ENCODE results near the gene RABEP1. TPM values are rescaled to one million over a fixed set of nuclear protein-coding genes. Genes with fewer than 3 reads are reported as not detected.

The RABEP1 gene
- total RNA-seq, 1 experiment from 2014 or later: 24.4 TPM

GRCh38 chr17:5247621-5248020 lies 34.5 kb upstream of the RABEP1 start:
- no TSS peak for BruUV-seq (replicated peaks)
- Histone ChIP-seq H3K9me2 (replicated peaks; ENCODE audit: low read length) (no peaks in the 10 kb centered on the region), H3K36me3 (ENCODE audit: low read depth, low read length) (no peaks in the 10 kb centered on the region), H3F3A (ENCODE audit: low read length, unreplicated experiment) (no peaks in the 10 kb centered on the region), H3K4me3 (ENCODE audit: low read length) (no peak overlapping the region), H3K9me3 (ENCODE audit: low read length) (no peaks in the 10 kb centered on the region), H3K27me3 (ENCODE audit: low read length) (no peaks in the 10 kb centered on the region), H2AFZ (ENCODE audit: low read length) (no peak overlapping the region), H3K9ac (ENCODE audit: low read length) (no peak overlapping the region), H3K4me2 (ENCODE audit: low read length) (no peak overlapping the region), H3K4me1 (ENCODE audit: insufficient read depth, low read length) (no peaks in the 10 kb centered on the region), H3K27ac (ENCODE audit: low read length) (no peak overlapping the region), H3K79me2 (ENCODE audit: low read length) (no peaks in the 10 kb centered on the region), H4K20me1 (ENCODE audit: low read length) (no peaks in the 10 kb centered on the region)
- TF ChIP-seq CTCF (conservative IDR thresholded peaks at IDR 0.05; ENCODE audit: low read depth, low read length) (no peak), EZH2phosphoT487 (IDR thresholded peaks at IDR 0.05; ENCODE audit: borderline replicate concordance, low read length) (no peak), EZH2 (IDR thresholded peaks at IDR 0.05; ENCODE audit: low read length, unreplicated experiment) (no peak)
- ATAC-seq: no peak
- ChIA-PET CTCF (no interaction called here), POLR2A (ENCODE audit: unreplicated experiment) (no interaction called here)
- intact Hi-C loops (cut with micrococcal nuclease): no loop called here
- DNase-seq: no peak

GRCh38 chr17:5248821-5249479 lies 33.1 kb upstream of the RABEP1 start:
- Histone ChIP-seq H3K27ac (ENCODE audit: low read length) (no peak overlapping the region), H3K27me3 (ENCODE audit: low read length) (no peaks in the 10 kb centered on the region), H3K9me3 (ENCODE audit: low read length) (no peaks in the 10 kb centered on the region), H3K79me2 (ENCODE audit: low read length) (no peaks in the 10 kb centered on the region), H3K4me1 (ENCODE audit: insufficient read depth, low read length) (no peaks in the 10 kb centered on the region), H4K20me1 (ENCODE audit: low read length) (no peaks in the 10 kb centered on the region), H3K36me3 (ENCODE audit: low read depth, low read length) (no peaks in the 10 kb centered on the region), H3F3A (ENCODE audit: low read length, unreplicated experiment) (no peaks in the 10 kb centered on the region), H3K9me2 (replicated peaks; ENCODE audit: low read length) (no peaks in the 10 kb centered on the region), H3K4me2 (ENCODE audit: low read length) (no peak overlapping the region), H3K9ac (ENCODE audit: low read length) (no peak overlapping the region), H3K4me3 (ENCODE audit: low read length) (no peak overlapping the region), H2AFZ (ENCODE audit: low read length) (no peak overlapping the region)
- BruUV-seq (replicated peaks): no TSS peak
- DNase-seq: no peak
- no peak for ATAC-seq
- TF ChIP-seq CTCF (conservative IDR thresholded peaks at IDR 0.05; ENCODE audit: low read depth, low read length) (no peak), EZH2 (IDR thresholded peaks at IDR 0.05; ENCODE audit: low read length, unreplicated experiment) (no peak), EZH2phosphoT487 (IDR thresholded peaks at IDR 0.05; ENCODE audit: borderline replicate concordance, low read length) (no peak)
- intact Hi-C loops (cut with micrococcal nuclease): loop anchor here (1.0 kb wide), 1 partner anchor 58 kb away; no protein-coding TSS in a partner anchor
- CTCF ChIA-PET: no interaction called here
- POLR2A ChIA-PET (ENCODE audit: unreplicated experiment): no interaction called here

GRCh38 chr17:5249615-5250014 lies 32.5 kb upstream of the RABEP1 start:
- Histone ChIP-seq H3K36me3 (ENCODE audit: low read depth, low read length) (no peaks in the 10 kb centered on the region), H3K27ac (ENCODE audit: low read length) (no peak overlapping the region), H4K20me1 (ENCODE audit: low read length) (no peaks in the 10 kb centered on the region), H3F3A (ENCODE audit: low read length, unreplicated experiment) (no peaks in the 10 kb centered on the region), H3K4me3 (ENCODE audit: low read length) (no peak overlapping the region), H3K4me2 (ENCODE audit: low read length) (no peak overlapping the region), H3K27me3 (ENCODE audit: low read length) (no peaks in the 10 kb centered on the region), H3K9me3 (ENCODE audit: low read length) (no peaks in the 10 kb centered on the region), H2AFZ (ENCODE audit: low read length) (no peak overlapping the region), H3K4me1 (ENCODE audit: insufficient read depth, low read length) (no peaks in the 10 kb centered on the region), H3K9me2 (replicated peaks; ENCODE audit: low read length) (no peaks in the 10 kb centered on the region), H3K9ac (ENCODE audit: low read length) (no peak overlapping the region), H3K79me2 (ENCODE audit: low read length) (no peaks in the 10 kb centered on the region)
- ChIA-PET POLR2A (ENCODE audit: unreplicated experiment) (no interaction called here), CTCF (interaction anchor here (0.6 kb wide), 1 partner anchor 133 kb away, joined by 3 read pairs; no protein-coding TSS in a partner anchor)
- TF ChIP-seq CTCF (conservative IDR thresholded peaks at IDR 0.05; ENCODE audit: low read depth, low read length): peak; percentile 71
- no peak for TF ChIP-seq EZH2phosphoT487 (IDR thresholded peaks at IDR 0.05; ENCODE audit: borderline replicate concordance, low read length)
- no peak for TF ChIP-seq EZH2 (IDR thresholded peaks at IDR 0.05; ENCODE audit: low read length, unreplicated experiment)
- DNase-seq (peak; percentile 77), ATAC-seq (peak; percentile 67)
- intact Hi-C loops (cut with micrococcal nuclease): loop anchor here (1.0 kb wide), 1 partner anchor 58 kb away; no protein-coding TSS in a partner anchor
- no TSS peak for BruUV-seq (replicated peaks)
